Measurements from ENCODE around the gene WHRN.

Gene WHRN

GRCh38 chr9:114513959-114514267 is 8.6 kb upstream of the WHRN start:
- DNase-seq (ENCODE audit: low read depth in 2 of 2): no peak

- DNase-seq (ENCODE audit: low read depth in 2 of 2): no peak
Measured at GRCh38 chr9:114513055-114513958, 8.0 kb upstream of the WHRN start.

- DNase-seq (ENCODE audit: low read depth in 2 of 2): no peak
Measured at GRCh38 chr9:114511978-114512874, 7.0 kb upstream of the WHRN start.

GRCh38 chr9:114507726-114508125 is 2.5 kb upstream of the WHRN start:
- no peak for DNase-seq (ENCODE audit: low read depth in 2 of 2)

- no peak for DNase-seq (ENCODE audit: low read depth in 2 of 2)
Measured at GRCh38 chr9:114506082-114506390, 763 bp upstream of the WHRN start.

GRCh38 chr9:114504341-114505186 is 709 bp downstream of the WHRN start:
- DNase-seq (ENCODE audit: low read depth in 2 of 2): peak in 1 of 2 donors; percentile 23

GRCh38 chr9:114503522-114504340 is 1.5 kb downstream of the WHRN start:
- no peak for DNase-seq (ENCODE audit: low read depth in 2 of 2)

- DNase-seq (ENCODE audit: low read depth in 2 of 2): no peak
Measured at GRCh38 chr9:114503009-114503408, 2.3 kb downstream of the WHRN start.

- no peak for DNase-seq (ENCODE audit: low read depth in 2 of 2)
Measured at GRCh38 chr9:114501796-114502682, 3.2 kb downstream of the WHRN start.

- no peak for DNase-seq (ENCODE audit: low read depth in 2 of 2)
Measured at GRCh38 chr9:114500697-114501292, 4.5 kb downstream of the WHRN start.

- no peak for DNase-seq (ENCODE audit: low read depth in 2 of 2)
Measured at GRCh38 chr9:114499941-114500696, 5.2 kb downstream of the WHRN start.

- DNase-seq (ENCODE audit: low read depth in 2 of 2): no peak
Measured at GRCh38 chr9:114499528-114499927, 5.7 kb downstream of the WHRN start.

GRCh38 chr9:114497727-114498382 is 7.4 kb downstream of the WHRN start:
- no peak for DNase-seq (ENCODE audit: low read depth in 2 of 2)

GRCh38 chr9:114497236-114497635 is 8.0 kb downstream of the WHRN start:
- no peak for DNase-seq (ENCODE audit: low read depth in 2 of 2)

GRCh38 chr9:114496011-114496410 is 9.3 kb downstream of the WHRN start:
- DNase-seq (ENCODE audit: low read depth in 2 of 2): no peak

GRCh38 chr9:114494776-114495569 is 10.3 kb downstream of the WHRN start:
- DNase-seq (ENCODE audit: low read depth in 2 of 2): no peak

GRCh38 chr9:114493521-114494184 is 11.6 kb downstream of the WHRN start:
- no peak for DNase-seq (ENCODE audit: low read depth in 2 of 2)

All from stimulated activated CD8-positive, alpha-beta memory T cell treated with anti-CD3 and anti-CD28 coated beads, Interleukin-7, amount 100 ng/mL, for 4 hours (primary cell).